ENCODE data around the gene TTC39A.
A peak's percentile ranks its signal among the peaks of the same experiment; 100 is the strongest.

The TTC39A gene

DNA sequence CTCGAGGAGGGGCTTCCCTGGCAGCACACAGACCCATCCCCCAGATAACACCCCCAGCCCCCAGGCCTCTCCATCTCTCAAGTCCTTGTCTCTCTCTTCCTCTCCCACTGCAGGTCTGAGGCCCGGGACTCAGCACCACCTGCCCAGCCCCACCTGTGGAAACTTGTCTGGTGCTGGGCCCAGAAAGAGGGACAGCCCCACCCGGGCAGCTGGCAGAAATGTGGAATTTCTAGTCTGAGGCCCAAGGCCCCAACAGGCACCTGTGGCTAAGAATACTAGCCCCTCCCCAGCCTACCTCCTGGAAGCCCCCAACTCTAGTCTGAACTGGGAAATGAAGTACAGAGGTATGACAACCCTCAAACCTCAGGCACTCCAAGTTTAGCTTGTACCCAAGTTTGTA is 15.4 kb downstream of the TTC39A start:
- DNase-seq (ENCODE audit: low spot score): no peak

DNA sequence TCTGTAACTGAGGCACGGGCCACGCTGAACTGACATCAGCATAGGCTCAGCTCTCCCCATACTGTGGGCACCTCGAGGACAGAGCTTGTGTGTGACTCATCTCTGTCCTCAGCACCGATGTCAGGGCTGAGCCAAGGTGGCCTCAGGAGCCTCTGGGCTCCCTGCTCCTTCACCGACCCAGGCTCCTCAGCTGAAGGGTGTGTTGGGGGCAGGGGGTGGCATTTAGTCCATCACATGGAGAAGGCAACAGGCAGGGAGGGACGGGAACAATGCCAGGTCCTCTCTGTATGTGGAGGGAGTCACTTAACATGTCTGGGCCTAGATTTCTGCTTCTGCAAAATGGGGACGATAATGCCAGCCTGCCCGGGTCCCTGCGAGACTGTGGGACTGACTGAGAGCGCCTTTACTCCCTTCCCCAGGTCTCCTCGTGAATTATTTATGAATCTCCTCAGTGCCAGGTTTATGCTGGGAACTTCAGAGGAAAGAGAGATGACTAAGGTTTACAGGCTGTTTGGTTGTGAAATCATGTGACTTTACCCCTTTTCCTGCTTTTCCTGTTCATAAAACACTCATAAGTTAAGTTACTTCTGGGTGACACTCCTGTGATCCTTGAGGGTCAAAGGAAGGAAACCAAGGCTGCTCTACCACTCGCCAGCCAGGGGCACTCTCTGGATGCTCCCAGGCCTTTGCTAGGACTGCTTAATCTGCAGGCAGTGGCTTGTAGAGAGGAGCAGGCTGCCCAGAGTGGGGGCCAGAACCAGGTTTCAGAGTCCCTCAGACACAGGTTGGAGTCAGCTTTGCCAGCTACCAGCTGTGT is 16.2 kb downstream of the TTC39A start:
- DNase-seq (ENCODE audit: low spot score): peak; percentile 60

- DNase-seq (ENCODE audit: low spot score): no peak
These were observed 17.0 kb downstream of the TTC39A start for GRCh38 chr1:51313268-51313852.

DNA sequence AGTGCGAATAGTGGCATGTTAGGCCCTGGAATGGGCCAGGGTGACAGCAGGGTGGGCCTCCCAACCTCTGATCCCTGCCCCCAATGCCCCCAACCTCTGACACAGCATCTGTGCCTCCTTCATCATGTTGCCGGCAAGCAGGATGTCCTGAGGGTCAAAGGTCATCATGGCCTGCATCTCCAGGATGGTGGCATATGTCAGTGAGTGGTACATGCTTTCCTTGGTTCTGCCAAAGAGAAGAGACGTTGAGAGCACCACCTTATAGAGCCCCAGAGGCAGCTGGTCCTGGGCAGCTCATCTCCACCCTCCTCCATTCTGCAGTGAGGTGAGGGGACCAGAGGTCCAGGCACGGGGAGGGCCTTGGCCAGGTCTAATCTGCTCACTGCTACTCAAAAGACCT is 17.6 kb downstream of the TTC39A start:
- DNase-seq (ENCODE audit: low spot score): no peak

- no peak for DNase-seq (ENCODE audit: low spot score)
These were observed 18.5 kb downstream of the TTC39A start for GRCh38 chr1:51311826-51312225.

GRCh38 chr1:51310871-51311613 is 19.3 kb downstream of the TTC39A start:
- DNase-seq (ENCODE audit: low spot score): no peak

DNA sequence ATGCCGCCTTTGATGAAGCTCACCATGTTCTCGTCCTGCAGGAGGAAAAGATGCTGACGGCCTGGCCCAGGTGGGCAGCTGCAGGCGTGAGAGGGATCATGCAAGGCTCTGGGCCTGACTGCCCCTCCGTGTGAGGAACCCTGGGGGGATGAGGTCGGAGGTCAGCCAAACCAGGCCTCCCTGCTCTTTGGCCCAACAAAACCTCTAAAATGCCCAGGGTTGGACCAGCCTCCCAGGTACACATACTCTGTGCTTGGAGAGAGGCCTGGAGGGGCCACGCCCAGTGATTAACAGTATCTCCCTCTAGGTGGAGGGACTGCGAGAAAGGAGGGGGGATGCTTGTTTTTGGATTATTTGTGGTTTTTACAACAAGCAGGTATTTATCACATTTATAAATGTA is 21.1 kb downstream of the TTC39A start:
- DNase-seq (ENCODE audit: low spot score): no peak

DNA sequence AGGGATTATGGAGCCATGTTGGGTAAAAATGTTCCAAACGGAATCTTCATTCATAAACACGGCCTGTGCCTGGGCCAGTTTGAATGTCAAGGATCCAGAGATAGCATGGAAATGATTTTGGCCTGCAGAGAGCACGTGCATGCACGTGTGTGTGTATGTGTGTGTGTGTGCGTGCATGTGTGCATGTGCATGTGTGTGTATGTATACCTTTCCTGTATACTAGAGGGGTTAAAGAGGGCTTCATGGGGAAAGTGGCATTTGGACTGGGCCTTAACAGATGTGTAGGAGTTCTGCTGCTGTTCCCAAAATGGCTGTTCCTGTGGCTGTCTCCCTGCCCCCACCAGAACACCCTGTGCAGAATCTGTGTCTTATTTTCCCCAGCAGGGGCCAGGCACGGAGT is 21.7 kb downstream of the TTC39A start:
- no peak for DNase-seq (ENCODE audit: low spot score)

- DNase-seq (ENCODE audit: low spot score): no peak
These were observed 23.4 kb downstream of the TTC39A start for GRCh38 chr1:51306950-51307349.

- DNase-seq (ENCODE audit: low spot score): no peak
These were observed 25.0 kb downstream of the TTC39A start for GRCh38 chr1:51305371-51305823.

DNA sequence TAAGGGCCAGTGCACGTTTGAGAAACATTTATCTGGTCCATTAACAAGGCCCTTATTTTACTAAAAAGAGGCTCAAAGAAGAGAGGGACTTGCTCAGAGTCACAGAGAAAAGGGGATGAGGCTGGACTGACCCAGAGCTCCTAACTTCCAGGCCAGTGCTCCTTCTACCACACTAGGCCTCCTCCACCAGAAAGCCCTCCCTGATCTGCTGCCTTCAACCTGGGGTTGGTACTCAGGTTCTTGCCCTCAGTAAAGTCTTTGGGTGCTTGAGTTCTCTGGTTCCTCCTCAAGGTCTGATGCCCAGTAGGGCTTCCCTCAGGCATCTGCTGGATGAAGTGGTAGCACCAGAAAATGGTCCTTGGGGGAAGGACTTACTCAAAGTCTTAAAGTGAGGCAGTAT is 26.0 kb downstream of the TTC39A start:
- no peak for DNase-seq (ENCODE audit: low spot score)

- no peak for DNase-seq (ENCODE audit: low spot score)
These were observed 26.6 kb downstream of the TTC39A start for GRCh38 chr1:51303751-51304251.

DNA sequence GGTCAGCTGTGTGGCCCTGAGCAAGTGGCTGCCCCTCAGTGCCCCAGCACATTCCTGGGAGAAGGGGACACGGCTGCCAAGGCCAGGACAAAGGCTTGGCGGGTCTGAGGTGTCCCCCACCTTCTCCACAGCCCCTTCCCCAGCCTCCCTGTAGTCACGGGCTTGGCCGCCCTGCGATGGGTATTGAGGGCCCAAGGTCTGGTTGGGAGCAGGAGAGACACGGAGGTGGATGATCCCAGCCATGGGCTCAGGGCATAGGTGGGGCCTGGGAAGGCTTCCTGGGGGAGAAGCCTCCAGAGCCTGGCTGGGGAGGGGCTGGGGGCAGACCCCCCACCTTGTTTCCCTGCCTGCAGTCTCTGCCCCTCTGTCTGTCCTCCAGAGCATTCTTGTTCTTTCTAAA is 27.0 kb downstream of the TTC39A start:
- no peak for DNase-seq (ENCODE audit: low spot score)

- no peak for DNase-seq (ENCODE audit: low spot score)
These were observed 27.6 kb downstream of the TTC39A start for GRCh38 chr1:51302746-51303145.

DNA sequence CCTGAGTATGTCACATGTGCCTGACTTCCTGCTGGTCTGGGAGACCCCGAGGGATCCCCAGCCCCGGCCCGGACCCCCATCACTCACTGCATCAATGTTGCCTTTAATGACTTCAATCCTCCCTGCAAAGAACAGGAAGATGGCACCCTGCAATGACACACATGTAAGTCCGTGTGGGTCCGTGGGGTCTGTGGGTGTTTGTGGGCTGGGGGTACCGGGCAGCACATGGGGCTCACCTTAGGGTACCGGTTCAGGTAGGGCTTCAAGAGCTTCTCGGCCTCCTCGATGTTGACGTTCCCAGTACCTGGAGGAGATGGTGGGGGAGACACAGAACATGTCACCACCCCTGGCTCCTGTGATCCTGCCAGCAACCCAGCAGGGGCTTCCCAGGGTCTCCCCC is 28.1 kb downstream of the TTC39A start:
- no peak for DNase-seq (ENCODE audit: low spot score)

- no peak for DNase-seq (ENCODE audit: low spot score)
These were observed 28.6 kb downstream of the TTC39A start for GRCh38 chr1:51301844-51302162.

GRCh38 chr1:51301152-51301843 is 29.1 kb downstream of the TTC39A start:
- DNase-seq (ENCODE audit: low spot score): no peak

- no peak for DNase-seq (ENCODE audit: low spot score)
These were observed 30.2 kb downstream of the TTC39A start for GRCh38 chr1:51299981-51300670.

- DNase-seq (ENCODE audit: low spot score): no peak
These were observed 31.0 kb downstream of the TTC39A start for GRCh38 chr1:51299185-51299885.

DNA sequence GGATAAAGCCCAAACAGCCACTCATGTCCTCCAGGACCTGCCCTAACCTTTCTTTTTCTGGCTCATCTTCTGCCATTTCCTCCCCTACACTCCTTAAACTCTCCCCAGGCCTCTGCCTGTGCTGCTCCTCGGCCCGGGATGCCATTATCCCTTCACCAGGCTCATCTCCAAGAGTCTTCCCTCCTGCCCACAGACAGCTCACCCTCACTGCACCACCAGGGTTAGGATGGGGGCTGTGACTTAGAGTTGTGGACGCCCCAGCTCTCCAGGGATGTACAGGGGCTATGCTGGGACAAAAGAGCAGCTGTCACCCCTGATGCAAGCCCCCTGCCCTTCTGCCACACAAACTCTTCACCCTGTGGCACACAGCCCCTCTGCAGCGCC is 32.0 kb downstream of the TTC39A start:
- DNase-seq (ENCODE audit: low spot score): no peak
